ENCODE measurements around the gene MAP9.

MAP9 gene

DNA sequence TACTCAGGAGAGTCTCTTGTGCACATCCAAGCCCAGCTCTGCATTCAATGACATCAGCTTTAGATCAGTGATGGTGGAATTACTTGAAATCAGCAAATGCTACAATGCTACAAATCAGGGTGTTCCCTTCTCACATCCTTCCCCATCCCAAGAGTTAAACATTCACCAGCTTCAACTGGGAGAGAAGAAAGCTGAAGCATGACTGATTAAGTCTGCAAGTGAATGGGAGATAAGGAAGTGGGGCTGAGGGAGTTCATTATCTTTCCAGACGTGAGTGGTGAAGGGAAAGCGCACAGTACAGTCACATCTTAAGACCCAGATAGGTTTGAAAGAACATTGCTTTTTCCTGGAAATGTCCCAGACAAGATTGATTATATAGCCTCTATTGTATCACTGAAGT lies 26.2 kb upstream of the MAP9 start:
- Histone ChIP-seq H3K9me3 (ENCODE audit: control insufficient read depth, insufficient read depth, low read length) (no peaks in the 10 kb centered on the region), H3K4me3 (ENCODE audit: low read length) (no peak overlapping the region), H3K36me3 (ENCODE audit: control insufficient read depth, insufficient read depth, low read length) (no peaks in the 10 kb centered on the region), H3K27ac (ENCODE audit: low read length) (no peak overlapping the region), H3K27me3 (ENCODE audit: control insufficient read depth, insufficient read depth, low read length) (no peaks in the 10 kb centered on the region), H3K4me1 (ENCODE audit: control insufficient read depth, insufficient read depth, low read length) (no peaks in the 10 kb centered on the region)
- DNase-seq (ENCODE audit: low read depth, low spot score): no peak
- no CpG with 5 or more reads among the region's 2 CpGs for WGBS (ENCODE audit: insufficient coverage, insufficient read length)

DNA sequence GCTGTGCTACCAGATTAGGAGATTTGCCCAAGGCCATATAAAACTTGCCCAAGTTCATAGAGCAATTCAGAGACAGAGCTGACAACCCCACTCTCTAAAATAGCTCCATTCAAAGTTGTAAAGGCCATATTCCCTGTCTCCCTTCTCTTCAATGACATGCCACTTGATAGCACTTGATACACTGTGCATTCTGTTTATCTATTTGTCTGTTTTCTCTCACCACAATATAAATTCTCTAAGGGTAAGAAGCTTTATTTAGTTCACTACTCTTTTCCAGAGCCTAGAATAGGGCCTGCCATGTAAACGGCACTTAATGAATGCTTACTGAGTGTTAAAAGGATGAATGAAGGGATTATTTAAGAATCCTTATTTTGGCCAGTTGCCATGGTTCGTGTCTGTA lies 24.1 kb upstream of the MAP9 start:
- no peaks in the 10 kb centered on the region for H3K9me3 ChIP-seq (ENCODE audit: control insufficient read depth, insufficient read depth, low read length)
- H3K4me1 ChIP-seq (ENCODE audit: control insufficient read depth, insufficient read depth, low read length): no peaks in the 10 kb centered on the region
- H3K27ac ChIP-seq (ENCODE audit: low read length): no peak overlapping the region
- DNase-seq (ENCODE audit: low read depth, low spot score): no peak
- H3K4me3 ChIP-seq (ENCODE audit: low read length): no peak overlapping the region
- no peaks in the 10 kb centered on the region for H3K27me3 ChIP-seq (ENCODE audit: control insufficient read depth, insufficient read depth, low read length)
- no CpG with 5 or more reads among the region's 2 CpGs for WGBS (ENCODE audit: insufficient coverage, insufficient read length)
- no peaks in the 10 kb centered on the region for H3K36me3 ChIP-seq (ENCODE audit: control insufficient read depth, insufficient read depth, low read length)

DNA sequence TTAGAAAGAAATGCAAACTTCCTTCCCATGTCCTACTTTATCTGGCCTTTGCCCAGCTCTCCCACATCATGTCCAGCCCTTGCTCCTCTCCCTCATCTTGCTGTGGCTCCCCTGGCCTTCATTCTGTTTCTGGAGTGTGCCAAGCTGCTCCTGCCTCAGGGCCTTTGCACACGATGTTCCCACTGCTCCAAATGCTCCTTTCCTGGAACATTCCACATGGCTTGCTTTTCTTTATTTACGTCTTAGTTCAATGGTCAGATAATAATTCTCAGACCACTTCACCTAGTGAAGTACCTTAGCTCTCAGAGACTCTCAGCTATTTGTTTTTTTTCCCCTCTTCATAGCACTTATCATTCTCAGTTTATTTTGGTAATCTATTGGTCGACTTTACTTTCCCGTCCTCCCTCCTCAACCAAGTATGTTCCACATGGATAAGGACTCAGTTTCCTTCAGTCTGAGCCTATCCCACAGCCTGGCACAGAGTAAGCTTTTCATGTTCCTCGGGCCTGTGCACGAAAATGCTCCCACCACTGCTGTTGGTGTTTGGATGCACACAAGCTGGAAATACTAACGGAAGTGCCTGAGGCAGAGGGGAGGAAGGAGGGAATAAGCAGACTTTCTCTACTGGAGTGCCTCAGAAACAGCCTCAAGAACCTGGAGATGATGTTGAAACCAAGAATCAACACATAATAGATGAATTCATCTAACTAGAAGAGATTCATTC lies 23.4 kb upstream of the MAP9 start:
- no CpG with 5 or more reads among the region's 7 CpGs for WGBS (ENCODE audit: insufficient coverage, insufficient read length)
- Histone ChIP-seq H3K9me3 (ENCODE audit: control insufficient read depth, insufficient read depth, low read length) (no peaks in the 10 kb centered on the region), H3K27me3 (ENCODE audit: control insufficient read depth, insufficient read depth, low read length) (no peaks in the 10 kb centered on the region), H3K4me3 (ENCODE audit: low read length) (no peak overlapping the region), H3K4me1 (ENCODE audit: control insufficient read depth, insufficient read depth, low read length) (no peaks in the 10 kb centered on the region), H3K27ac (ENCODE audit: low read length) (no peak overlapping the region), H3K36me3 (ENCODE audit: control insufficient read depth, insufficient read depth, low read length) (no peaks in the 10 kb centered on the region)
- no peak for DNase-seq (ENCODE audit: low read depth, low spot score)

DNA sequence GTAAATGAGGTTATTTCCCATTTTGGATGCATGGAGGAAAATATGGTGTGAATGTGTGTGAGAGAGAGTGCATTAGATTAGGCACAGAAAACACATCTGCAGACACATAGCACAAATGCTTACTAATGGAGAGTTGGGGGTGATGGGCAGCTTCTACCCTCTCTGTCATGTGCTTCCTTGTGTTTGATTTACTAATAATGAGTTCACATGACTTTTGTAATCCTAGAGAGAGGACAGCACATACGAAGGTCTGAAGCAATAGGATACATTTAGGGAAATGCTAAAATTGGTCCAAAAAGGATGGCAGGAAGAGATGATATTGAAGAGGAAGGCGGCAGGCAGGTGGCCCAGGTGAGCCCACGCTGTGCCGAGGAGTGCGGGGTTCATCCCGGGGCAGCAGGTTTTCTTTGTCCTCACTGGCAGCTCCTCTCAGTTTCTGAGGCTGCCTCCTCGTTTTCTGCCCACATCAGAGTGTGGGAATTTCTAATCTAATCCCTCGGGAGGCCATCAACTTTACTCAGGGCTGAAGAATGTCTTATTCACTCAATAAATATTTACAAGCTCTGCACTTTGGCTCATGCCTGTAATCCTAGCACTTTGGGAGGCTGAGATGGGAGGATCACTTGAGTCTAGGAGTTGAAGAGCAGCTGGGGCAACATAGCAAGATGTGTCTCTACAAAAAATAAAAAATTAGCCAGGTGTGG lies 15.9 kb upstream of the MAP9 start:
- Histone ChIP-seq H3K4me1 (ENCODE audit: control insufficient read depth, insufficient read depth, low read length) (no peaks in the 10 kb centered on the region), H3K27ac (ENCODE audit: low read length) (no peak overlapping the region), H3K9me3 (ENCODE audit: control insufficient read depth, insufficient read depth, low read length) (no peaks in the 10 kb centered on the region), H3K4me3 (ENCODE audit: low read length) (no peak overlapping the region), H3K36me3 (ENCODE audit: control insufficient read depth, insufficient read depth, low read length) (no peaks in the 10 kb centered on the region), H3K27me3 (ENCODE audit: control insufficient read depth, insufficient read depth, low read length) (no peaks in the 10 kb centered on the region)
- DNase-seq (ENCODE audit: low read depth, low spot score): no peak
- WGBS (ENCODE audit: insufficient coverage, insufficient read length): no CpG with 5 or more reads among the region's 8 CpGs

DNA sequence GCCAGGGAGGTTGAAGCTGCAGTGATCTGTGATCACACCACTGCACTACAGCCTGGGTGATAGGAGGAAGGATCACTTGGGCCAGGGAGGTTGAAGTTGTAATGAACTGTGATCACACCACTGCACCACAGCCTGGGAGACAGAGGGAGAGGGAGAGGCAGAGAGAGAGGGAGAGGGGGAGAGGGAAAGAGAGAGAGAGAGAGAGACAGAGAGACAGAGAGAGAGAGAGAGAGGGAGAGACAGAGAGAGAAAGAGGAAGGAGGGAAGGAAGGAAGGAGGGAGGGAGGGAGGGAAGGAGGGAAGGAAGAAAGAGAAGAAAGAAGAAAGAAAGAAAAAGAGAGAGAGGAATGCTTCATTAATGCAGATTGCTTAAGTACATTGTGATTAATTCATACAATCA lies 15.2 kb upstream of the MAP9 start:
- H3K36me3 ChIP-seq (ENCODE audit: control insufficient read depth, insufficient read depth, low read length): no peaks in the 10 kb centered on the region
- DNase-seq (ENCODE audit: low read depth, low spot score): no peak
- no peak overlapping the region for H3K27ac ChIP-seq (ENCODE audit: low read length)
- H3K4me3 ChIP-seq (ENCODE audit: low read length): no peak overlapping the region
- H3K9me3 ChIP-seq (ENCODE audit: control insufficient read depth, insufficient read depth, low read length): no peaks in the 10 kb centered on the region
- H3K4me1 ChIP-seq (ENCODE audit: control insufficient read depth, insufficient read depth, low read length): no peaks in the 10 kb centered on the region
- H3K27me3 ChIP-seq (ENCODE audit: control insufficient read depth, insufficient read depth, low read length): no peaks in the 10 kb centered on the region

DNA sequence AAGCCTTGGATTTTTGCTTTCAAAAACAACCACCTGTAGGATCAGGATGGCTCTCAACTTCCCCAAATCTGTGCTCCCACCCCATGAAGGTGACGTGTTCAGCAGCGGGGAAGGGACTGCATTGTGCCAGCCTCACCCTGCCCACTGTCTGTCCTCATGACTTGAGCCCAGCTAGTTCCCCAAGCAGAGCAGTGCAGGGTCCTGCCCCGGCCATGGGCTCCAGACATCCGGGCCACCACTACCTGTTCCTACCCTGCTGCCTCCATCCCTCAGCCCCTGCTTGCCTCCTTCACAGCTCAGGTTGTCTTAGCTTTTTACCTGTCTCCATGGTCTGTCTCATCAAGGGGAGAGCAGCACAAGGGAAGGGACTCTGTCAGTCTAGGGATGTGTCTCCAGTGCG lies 11.4 kb upstream of the MAP9 start:
- Histone ChIP-seq H3K9me3 (ENCODE audit: control insufficient read depth, insufficient read depth, low read length) (no peaks in the 10 kb centered on the region), H3K27me3 (ENCODE audit: control insufficient read depth, insufficient read depth, low read length) (no peaks in the 10 kb centered on the region), H3K27ac (ENCODE audit: low read length) (no peak overlapping the region), H3K4me1 (ENCODE audit: control insufficient read depth, insufficient read depth, low read length) (no peaks in the 10 kb centered on the region), H3K4me3 (ENCODE audit: low read length) (no peak overlapping the region), H3K36me3 (ENCODE audit: control insufficient read depth, insufficient read depth, low read length) (no peaks in the 10 kb centered on the region)
- no CpG with 5 or more reads among the region's 5 CpGs for WGBS (ENCODE audit: insufficient coverage, insufficient read length)
- DNase-seq (ENCODE audit: low read depth, low spot score): no peak

DNA sequence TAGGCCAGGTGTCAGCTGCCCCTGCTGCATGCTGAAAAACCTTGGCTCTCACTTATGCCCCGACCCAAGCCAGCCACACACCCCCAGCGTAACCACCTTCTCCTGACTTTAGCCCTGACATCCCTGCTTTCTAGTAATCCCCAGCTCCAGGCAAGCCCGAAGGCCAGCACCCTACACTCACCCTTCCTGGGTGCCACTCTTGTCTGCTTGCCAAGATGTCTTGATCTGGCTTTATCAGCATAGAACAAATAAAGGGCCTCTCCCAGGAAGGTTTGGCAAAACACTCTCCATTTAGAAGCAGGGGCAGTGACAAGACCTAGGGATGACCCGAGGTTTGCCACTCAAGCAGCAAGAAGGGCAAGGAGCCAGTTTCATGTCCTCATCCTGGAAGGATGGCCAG lies 6.8 kb upstream of the MAP9 start:
- Histone ChIP-seq H3K27me3 (ENCODE audit: control insufficient read depth, insufficient read depth, low read length) (no peaks in the 10 kb centered on the region), H3K36me3 (ENCODE audit: control insufficient read depth, insufficient read depth, low read length) (no peaks in the 10 kb centered on the region), H3K9me3 (ENCODE audit: control insufficient read depth, insufficient read depth, low read length) (no peaks in the 10 kb centered on the region), H3K4me3 (ENCODE audit: low read length) (no peak overlapping the region), H3K4me1 (ENCODE audit: control insufficient read depth, insufficient read depth, low read length) (no peaks in the 10 kb centered on the region), H3K27ac (ENCODE audit: low read length) (no peak overlapping the region)
- DNase-seq (ENCODE audit: low read depth, low spot score): no peak
- no CpG with 5 or more reads among the region's 4 CpGs for WGBS (ENCODE audit: insufficient coverage, insufficient read length)

DNA sequence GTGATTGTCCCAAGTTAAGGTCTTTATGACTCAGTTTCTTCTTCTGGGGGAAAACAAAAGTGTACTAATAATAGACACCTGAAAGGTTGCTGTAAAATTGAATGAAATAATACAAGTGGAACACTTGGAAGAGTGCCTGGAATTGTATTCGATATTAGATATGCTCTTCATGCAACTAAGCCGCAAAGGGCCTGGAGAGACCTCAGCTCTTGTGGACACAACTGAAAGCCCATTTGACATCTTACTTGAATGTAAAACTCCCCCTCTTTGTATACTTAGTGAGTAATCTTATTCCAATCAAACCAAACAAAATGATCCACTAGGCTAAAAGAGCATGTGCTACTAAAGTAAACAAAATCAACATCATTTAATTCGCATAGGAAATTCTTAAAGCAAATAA lies 511 bp upstream of the MAP9 start:
- no peak for DNase-seq (ENCODE audit: low read depth, low spot score)
- no peaks in the 10 kb centered on the region for H3K27me3 ChIP-seq (ENCODE audit: control insufficient read depth, insufficient read depth, low read length)
- no peak overlapping the region for H3K27ac ChIP-seq (ENCODE audit: low read length)
- WGBS (ENCODE audit: insufficient coverage, insufficient read length): no CpG with 5 or more reads among the region's 3 CpGs
- no peaks in the 10 kb centered on the region for H3K4me1 ChIP-seq (ENCODE audit: control insufficient read depth, insufficient read depth, low read length)
- no peaks in the 10 kb centered on the region for H3K9me3 ChIP-seq (ENCODE audit: control insufficient read depth, insufficient read depth, low read length)
- H3K36me3 ChIP-seq (ENCODE audit: control insufficient read depth, insufficient read depth, low read length): no peaks in the 10 kb centered on the region
- no peak overlapping the region for H3K4me3 ChIP-seq (ENCODE audit: low read length)

DNA sequence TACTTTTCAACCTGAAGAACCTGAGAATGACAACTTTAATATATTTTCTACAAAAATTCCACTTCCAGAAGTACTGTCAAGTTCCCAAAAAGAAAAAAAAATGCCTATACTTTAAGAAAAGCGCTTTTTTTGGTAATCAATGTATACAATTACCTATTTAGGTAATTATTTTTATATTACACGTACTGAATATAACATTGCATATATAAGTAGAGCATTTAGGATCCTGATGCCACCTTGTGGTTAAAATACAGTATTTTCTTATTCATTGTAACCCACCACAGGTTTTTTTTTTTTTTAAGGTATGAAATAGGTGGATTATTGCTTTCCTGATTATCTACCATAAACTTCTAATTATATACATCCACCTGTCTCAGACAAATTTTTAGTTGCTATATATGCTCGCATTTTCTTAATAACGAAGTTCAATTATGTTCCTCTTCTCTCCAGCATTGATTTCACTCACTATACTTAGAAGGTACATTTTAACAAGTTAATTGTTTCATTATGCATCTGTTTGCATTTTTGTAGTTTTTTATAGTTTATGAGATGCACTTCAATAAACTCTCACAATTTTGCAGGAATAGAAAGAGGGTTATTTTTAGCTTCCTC lies 5.2 kb downstream of the MAP9 start:
- peaks cover 2% of the 10 kb centered on the region; the same call in 1 of the 2 replicates for H3K36me3 ChIP-seq (ENCODE audit: control insufficient read depth, insufficient read depth, low read length)
- no peak overlapping the region for H3K4me3 ChIP-seq (ENCODE audit: low read length)
- no CpG with 5 or more reads among the region's 4 CpGs for WGBS (ENCODE audit: insufficient coverage, insufficient read length)
- H3K27ac ChIP-seq (ENCODE audit: low read length): no peak overlapping the region
- no peaks in the 10 kb centered on the region for H3K4me1 ChIP-seq (ENCODE audit: control insufficient read depth, insufficient read depth, low read length)
- DNase-seq (ENCODE audit: low read depth, low spot score): no peak
- no peaks in the 10 kb centered on the region for H3K27me3 ChIP-seq (ENCODE audit: control insufficient read depth, insufficient read depth, low read length)
- no peaks in the 10 kb centered on the region for H3K9me3 ChIP-seq (ENCODE audit: control insufficient read depth, insufficient read depth, low read length)

DNA sequence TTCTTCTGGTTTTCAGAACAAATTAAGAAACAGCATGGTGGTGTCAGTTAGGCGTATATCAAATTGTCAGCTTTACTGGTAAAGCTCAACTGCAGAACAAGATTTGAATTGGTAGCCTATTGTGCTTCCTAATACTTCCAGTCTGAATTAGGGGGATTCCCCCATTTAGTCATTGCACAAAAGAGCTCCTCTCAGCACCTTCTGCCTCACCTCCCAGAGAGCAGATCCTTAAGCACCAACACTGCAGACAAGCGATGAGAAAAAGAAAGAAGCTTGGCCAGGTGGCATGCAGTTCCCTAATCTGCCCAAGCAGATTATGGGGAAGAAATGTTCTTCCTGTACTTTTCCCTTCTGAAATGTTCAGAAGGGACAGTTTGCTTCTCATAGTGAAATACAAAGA lies 9.2 kb downstream of the MAP9 start:
- DNase-seq (ENCODE audit: low read depth, low spot score): no peak
- peaks cover 2% of the 10 kb centered on the region; the same call in 1 of the 2 replicates for H3K36me3 ChIP-seq (ENCODE audit: control insufficient read depth, insufficient read depth, low read length)
- no peaks in the 10 kb centered on the region for H3K4me1 ChIP-seq (ENCODE audit: control insufficient read depth, insufficient read depth, low read length)
- H3K27me3 ChIP-seq (ENCODE audit: control insufficient read depth, insufficient read depth, low read length): no peaks in the 10 kb centered on the region
- no peaks in the 10 kb centered on the region for H3K9me3 ChIP-seq (ENCODE audit: control insufficient read depth, insufficient read depth, low read length)
- no peak overlapping the region for H3K27ac ChIP-seq (ENCODE audit: low read length)
- H3K4me3 ChIP-seq (ENCODE audit: low read length): no peak overlapping the region
- no CpG with 5 or more reads among the region's 2 CpGs for WGBS (ENCODE audit: insufficient coverage, insufficient read length)

All from iPS DF 6.9 (cell line).